Ammon's horn (tissue), 1 donor: Measurements from ENCODE around the gene NPR3.
A peak's percentile ranks its signal among the peaks of the same experiment; 100 is the strongest.

Experiments used
- DNase-seq: peaks from one replicate; pipeline ENCODE4 v3.0.0-alpha.2; 2016; ENCODE audit warnings: low spot score

The NPR3 gene

GRCh38 chr5:32710550-32711361 lies at the start of gene NPR3:
NPR3 (plus strand) TSS chr5:32711321; CDS start chr5:32711777, 456 bp downstream.
- no peak for DNase-seq

- no peak for DNase-seq
Measured at GRCh38 chr5:32664523-32664922, 46.6 kb upstream of the NPR3 start.

- no peak for DNase-seq
Measured at GRCh38 chr5:32668552-32668951, 42.6 kb upstream of the NPR3 start.

- DNase-seq, result no peak
Measured at GRCh38 chr5:32673272-32673671, 37.8 kb upstream of the NPR3 start.

GRCh38 chr5:32677023-32677422 lies 34.1 kb upstream of the NPR3 start:
- no peak for DNase-seq

GRCh38 chr5:32678472-32678871 lies 32.6 kb upstream of the NPR3 start:
- no peak for DNase-seq

- no peak for DNase-seq
Measured at GRCh38 chr5:32679218-32679617, 31.9 kb upstream of the NPR3 start.

- no peak for DNase-seq
Measured at GRCh38 chr5:32680183-32680582, 30.9 kb upstream of the NPR3 start.

- no peak for DNase-seq
Measured at GRCh38 chr5:32683125-32683524, 28.0 kb upstream of the NPR3 start.

- no peak for DNase-seq
Measured at GRCh38 chr5:32684260-32684659, 26.9 kb upstream of the NPR3 start.

- DNase-seq, result no peak
Measured at GRCh38 chr5:32686799-32687498, 24.2 kb upstream of the NPR3 start.

GRCh38 chr5:32687499-32687831 lies 23.7 kb upstream of the NPR3 start:
- DNase-seq, result peak; percentile 33

GRCh38 chr5:32690153-32690552 lies 21.0 kb upstream of the NPR3 start:
- peak; percentile 15 for DNase-seq

- no peak for DNase-seq
Measured at GRCh38 chr5:32690666-32691065, 20.5 kb upstream of the NPR3 start.

GRCh38 chr5:32692036-32692746 lies 18.9 kb upstream of the NPR3 start:
- no peak for DNase-seq

- DNase-seq, result no peak
Measured at GRCh38 chr5:32703957-32704356, 7.2 kb upstream of the NPR3 start.

GRCh38 chr5:32707418-32707997 lies 3.6 kb upstream of the NPR3 start:
- no peak for DNase-seq

- no peak for DNase-seq
Measured at GRCh38 chr5:32708949-32709348, 2.2 kb upstream of the NPR3 start.

GRCh38 chr5:32709750-32710549 lies 1.2 kb upstream of the NPR3 start:
- DNase-seq, result peak; percentile 69

- no peak for DNase-seq
Measured at GRCh38 chr5:32711362-32711680, 200 bp downstream of the NPR3 start.

- no peak for DNase-seq
Measured at GRCh38 chr5:32711681-32712480, 760 bp downstream of the NPR3 start.
